ENCODE results near the gene ZBTB18. TPM values are rescaled to one million over a fixed set of nuclear protein-coding genes. Genes with fewer than 3 reads are reported as not detected.
"Not testable (repeated sequence)": the region's sequence is repeated elsewhere in the genome, so short reads cannot be mapped to it uniquely, and the experiment has no call there.

The ZBTB18 gene
- total and polyA plus RNA-seq, 2 experiments from 2014 or later = 1.5 to 16.0 TPM

- TF ChIP-seq CTCF (IDR thresholded peaks at IDR 0.05; ENCODE audit: low read depth, low read length) = no peak
Measured at GRCh38 chr1:244041466-244042120, 9.5 kb upstream of the ZBTB18 start.

GRCh38 chr1:244042293-244042692 lies 8.8 kb upstream of the ZBTB18 start:
- TF ChIP-seq CTCF (IDR thresholded peaks at IDR 0.05; ENCODE audit: low read depth, low read length) = no peak
- no peaks in the 10 kb centered on the region for H3K36me3 ChIP-seq

More at GRCh38 chr1:244041466-244042120, 9.5 kb upstream of the ZBTB18 start:
- DNase-seq (ENCODE audit: low read depth in 1 of 2, low spot score in 1 of 2) = no peak
- no peaks in the 10 kb centered on the region for H3K4me1 ChIP-seq (ENCODE audit: low read depth)
- peaks cover 2% of the 10 kb centered on the region for H3K27me3 ChIP-seq
- H3K36me3 ChIP-seq = no peaks in the 10 kb centered on the region
- no peak overlapping the region for H3K4me3 ChIP-seq
- no peaks in the 10 kb centered on the region for H3K9me3 ChIP-seq (ENCODE audit: low read depth)
- no peak overlapping the region for H3K27ac ChIP-seq

GRCh38 chr1:244044423-244044822 lies 6.7 kb upstream of the ZBTB18 start:
- Histone ChIP-seq H3K27ac (no peak overlapping the region), H3K27me3 (peaks cover 2% of the 10 kb centered on the region), H3K36me3 (no peaks in the 10 kb centered on the region), H3K9me3 (ENCODE audit: low read depth) (no peaks in the 10 kb centered on the region), H3K4me1 (ENCODE audit: low read depth) (peaks cover 5% of the 10 kb centered on the region), H3K4me3 (no peak overlapping the region)
- no peak for TF ChIP-seq CTCF (IDR thresholded peaks at IDR 0.05; ENCODE audit: low read depth, low read length)
- no peak for DNase-seq (ENCODE audit: low read depth in 1 of 2, low spot score in 1 of 2)

More at GRCh38 chr1:244042293-244042692, 8.8 kb upstream of the ZBTB18 start:
- peaks cover 2% of the 10 kb centered on the region for H3K27me3 ChIP-seq
- no peak for DNase-seq (ENCODE audit: low read depth in 1 of 2, low spot score in 1 of 2)
- no peak overlapping the region for H3K27ac ChIP-seq
- no peaks in the 10 kb centered on the region for H3K9me3 ChIP-seq (ENCODE audit: low read depth)
- no peak overlapping the region for H3K4me3 ChIP-seq
- H3K4me1 ChIP-seq (ENCODE audit: low read depth) = peaks cover 5% of the 10 kb centered on the region

- not testable (repeated sequence) for H3K4me3 ChIP-seq; H3K36me3 ChIP-seq; H3K27me3 ChIP-seq; H3K9me3 ChIP-seq (ENCODE audit: low read depth); DNase-seq (ENCODE audit: low read depth in 1 of 2, low spot score in 1 of 2); H3K27ac ChIP-seq
- H3K4me1 ChIP-seq (ENCODE audit: low read depth) = peaks cover 18% of the 10 kb centered on the region
Measured at GRCh38 chr1:244046254-244046653, 4.8 kb upstream of the ZBTB18 start.

- Histone ChIP-seq H3K27me3 (peaks cover 2% of the 10 kb centered on the region), H3K9me3 (ENCODE audit: low read depth) (no peaks in the 10 kb centered on the region), H3K4me3 (peak overlapping the region; percentile 76), H3K36me3 (no peaks in the 10 kb centered on the region), H3K4me1 (ENCODE audit: low read depth) (peaks cover 26% of the 10 kb centered on the region), H3K27ac (peak overlapping the region; percentile 93)
- no peak for TF ChIP-seq CTCF (IDR thresholded peaks at IDR 0.05; ENCODE audit: low read depth, low read length)
- peak in 1 of 2 donors; percentile 33 for DNase-seq (ENCODE audit: low read depth in 1 of 2, low spot score in 1 of 2)
Measured at GRCh38 chr1:244046907-244047611, 4.0 kb upstream of the ZBTB18 start.

Data from cardiac muscle cell (in vitro differentiated cells and primary cell).